NOMO-1 treated with dmso at 0.1 percent for 144 hours (cell line): ENCODE data around the gene CD86.
A peak's percentile ranks its signal among the peaks of the same experiment; 100 is the strongest.

Experiments used
- DNase-seq: peaks from one replicate; lab custom pipeline; 2025; ENCODE audit not compliant: unreplicated experiment; lab: John Stamatoyannopoulos, UW

The CD86 gene

DNA sequence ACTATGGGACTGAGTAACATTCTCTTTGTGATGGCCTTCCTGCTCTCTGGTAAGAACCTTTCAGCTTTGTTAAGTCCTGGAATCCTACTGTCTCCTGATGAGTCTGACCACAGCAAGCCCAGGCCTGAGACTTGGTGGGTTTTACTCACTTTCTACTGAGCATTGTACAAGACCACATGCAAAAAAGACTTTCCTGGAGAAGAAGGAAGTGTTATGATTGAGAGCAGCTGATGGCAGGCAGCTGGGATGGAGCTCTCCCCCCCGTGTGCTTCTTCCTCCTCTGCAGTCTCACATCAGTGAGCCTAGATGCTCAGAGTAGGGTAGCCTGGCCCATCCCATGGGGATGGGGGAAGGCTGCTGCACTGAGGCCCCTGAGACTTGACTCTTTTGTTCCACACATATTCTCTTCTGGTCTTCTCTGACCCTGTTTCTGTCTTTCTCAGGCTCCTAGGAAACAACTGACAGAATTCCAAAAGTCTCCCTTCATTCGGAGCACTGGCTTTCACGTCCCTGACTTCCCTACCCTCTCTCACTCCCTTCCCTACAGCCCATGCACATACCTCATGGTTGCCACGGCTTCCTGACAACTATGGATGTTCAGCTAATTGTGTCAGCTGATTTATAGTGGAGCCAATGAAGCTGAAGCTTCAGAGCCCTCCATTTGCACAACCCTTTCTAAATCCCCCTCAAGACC, 36.6 kb downstream of the CD86 start:
- no peak for DNase-seq

DNA sequence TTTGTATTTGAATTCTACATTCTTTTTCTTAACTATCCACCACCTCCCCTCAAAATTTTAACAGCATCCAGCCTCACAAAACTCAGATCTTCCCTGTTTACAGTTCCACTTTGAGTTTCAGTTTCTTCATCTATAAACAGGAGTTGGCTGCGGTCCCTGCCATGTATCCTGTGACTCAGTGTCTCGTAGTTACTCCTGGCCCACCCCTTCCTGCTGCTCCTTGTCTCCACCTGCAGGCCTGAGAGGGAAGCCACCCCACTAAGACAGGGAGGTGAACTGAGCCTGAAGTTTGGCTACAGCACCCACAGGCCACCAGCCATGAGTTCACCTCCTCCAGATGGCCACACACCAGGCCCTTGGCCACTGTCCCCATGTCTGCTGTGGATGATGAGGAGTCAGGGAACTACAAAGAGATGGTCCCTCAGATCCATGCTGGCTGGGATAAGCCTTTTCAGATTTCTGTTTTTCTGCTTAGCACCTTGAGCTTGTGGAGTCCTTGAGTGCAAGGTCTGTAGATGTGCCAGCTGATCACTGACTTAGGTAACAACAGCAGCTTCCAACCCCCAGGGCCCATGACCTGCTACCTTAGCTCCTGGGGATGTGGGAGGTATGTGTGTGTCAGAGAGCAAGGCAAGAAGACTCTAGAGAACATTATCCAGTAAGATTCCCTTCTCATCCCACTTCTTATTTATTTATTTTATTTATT, 37.5 kb downstream of the CD86 start:
- DNase-seq: peak; percentile 57

DNA sequence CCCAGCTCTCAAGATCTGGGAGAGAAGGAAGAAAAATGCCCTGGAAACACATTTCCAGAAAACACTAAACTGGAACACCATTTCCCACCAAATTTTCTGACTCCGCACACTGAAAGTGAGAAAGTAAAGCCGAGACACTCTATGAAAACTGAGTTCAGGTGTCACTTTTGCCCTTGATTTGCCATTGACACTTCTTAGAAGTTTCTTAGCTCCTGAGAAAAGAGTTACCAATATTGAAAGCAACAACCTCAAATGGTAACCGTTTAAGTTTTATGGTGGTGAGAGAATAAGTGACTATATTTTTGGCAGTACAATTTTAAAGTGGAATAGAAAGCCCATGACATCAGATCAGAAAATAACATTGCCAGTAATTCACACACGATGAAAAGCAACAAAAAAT, 39.0 kb downstream of the CD86 start:
- no peak for DNase-seq

DNA sequence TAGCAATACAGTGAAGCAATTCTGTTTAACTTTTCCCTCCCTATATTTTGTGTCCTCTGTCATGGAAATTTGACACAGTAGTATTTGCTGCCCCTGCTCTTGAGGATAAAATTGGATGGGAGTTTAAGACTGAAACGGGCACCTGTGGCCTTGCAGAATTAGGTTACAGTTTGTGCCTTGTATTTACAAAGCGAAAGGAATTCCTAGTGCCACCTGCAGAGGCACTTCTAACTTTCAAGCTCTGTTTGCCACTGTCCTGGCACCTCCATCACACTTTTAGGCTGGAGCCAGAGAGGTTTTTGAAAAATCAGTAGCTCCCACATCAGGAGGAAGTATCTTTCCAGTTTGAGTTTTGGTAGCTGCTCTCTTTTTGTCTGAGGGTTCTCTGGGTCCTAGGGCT, 39.5 kb downstream of the CD86 start:
- no peak for DNase-seq

DNA sequence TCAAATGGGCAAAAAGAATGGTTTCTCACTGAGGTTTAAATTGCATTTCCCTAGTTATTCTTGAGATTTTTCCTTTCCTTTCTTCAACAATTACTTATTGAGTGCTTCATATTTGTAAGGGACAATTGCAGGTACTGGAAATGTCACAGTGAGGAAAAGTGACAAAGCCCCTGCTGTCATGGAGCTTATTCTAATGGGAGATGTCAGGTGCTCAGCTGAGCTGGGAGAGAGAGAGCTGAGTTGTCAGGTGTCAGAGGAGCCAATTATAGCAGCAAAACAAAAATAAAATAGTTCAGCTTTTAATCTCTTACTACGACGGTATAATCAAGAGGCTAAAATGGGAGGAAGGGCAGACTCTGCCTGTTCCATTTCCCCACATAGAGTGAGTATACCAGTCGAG, 42.0 kb downstream of the CD86 start:
- no peak for DNase-seq

DNA sequence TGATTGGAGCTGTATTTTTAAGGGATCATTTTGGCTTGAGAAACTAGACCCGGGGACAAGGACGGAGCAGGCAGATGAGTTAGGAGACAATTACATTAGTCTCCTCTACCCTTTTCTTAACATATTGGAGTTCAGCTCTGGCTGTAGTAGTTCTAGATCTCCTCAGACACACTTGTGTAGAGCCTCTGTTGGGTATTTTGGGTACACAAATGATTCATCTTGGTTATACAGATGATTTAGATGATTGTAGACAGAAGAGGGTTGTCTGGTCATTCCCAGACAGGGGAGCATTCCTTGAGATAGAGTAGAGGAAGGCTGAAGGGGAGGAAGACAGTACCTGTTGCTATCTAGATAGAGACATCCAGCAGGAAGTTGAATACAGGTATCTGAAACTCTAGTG, 43.4 kb downstream of the CD86 start:
- DNase-seq: no peak

DNA sequence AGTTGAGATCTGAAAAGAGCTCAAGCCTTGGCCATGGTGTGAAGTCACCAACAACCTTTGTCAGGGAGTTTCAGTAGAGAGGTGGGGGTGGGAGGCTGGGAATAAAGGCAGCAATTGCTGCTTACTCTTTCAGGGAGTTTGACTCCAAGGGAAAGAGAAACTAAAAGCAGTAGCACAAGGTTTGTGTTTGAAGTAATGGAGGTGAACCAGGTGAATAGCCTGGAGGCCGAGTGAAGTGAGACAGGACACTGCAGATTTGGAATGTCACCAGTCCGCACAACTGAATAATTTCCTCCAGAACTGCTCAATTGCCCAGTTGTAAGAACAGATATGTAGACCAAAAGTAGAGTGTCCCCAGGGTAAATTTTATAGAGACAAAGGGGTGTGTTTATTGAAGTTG, 44.1 kb downstream of the CD86 start:
- DNase-seq: no peak

DNA sequence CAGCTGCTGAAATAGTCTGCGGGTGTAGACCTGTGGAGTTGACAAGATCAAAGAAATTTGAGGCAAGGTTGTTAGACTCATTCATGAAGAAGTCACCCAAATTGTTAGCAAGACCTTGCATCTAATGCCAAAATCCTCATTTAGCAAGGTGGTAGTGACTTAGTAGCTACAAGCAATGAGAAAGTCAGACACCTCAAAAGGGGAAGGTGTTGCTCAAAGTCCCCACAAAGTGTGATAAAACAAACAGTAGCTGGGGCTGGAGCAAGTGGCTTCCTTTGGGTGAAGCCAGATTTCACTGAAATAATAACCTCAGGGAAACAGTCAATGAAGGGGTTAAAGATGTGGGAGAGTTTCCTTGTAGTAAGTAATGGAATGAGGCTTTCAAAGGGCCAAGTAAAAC, 44.9 kb downstream of the CD86 start:
- DNase-seq: no peak

DNA sequence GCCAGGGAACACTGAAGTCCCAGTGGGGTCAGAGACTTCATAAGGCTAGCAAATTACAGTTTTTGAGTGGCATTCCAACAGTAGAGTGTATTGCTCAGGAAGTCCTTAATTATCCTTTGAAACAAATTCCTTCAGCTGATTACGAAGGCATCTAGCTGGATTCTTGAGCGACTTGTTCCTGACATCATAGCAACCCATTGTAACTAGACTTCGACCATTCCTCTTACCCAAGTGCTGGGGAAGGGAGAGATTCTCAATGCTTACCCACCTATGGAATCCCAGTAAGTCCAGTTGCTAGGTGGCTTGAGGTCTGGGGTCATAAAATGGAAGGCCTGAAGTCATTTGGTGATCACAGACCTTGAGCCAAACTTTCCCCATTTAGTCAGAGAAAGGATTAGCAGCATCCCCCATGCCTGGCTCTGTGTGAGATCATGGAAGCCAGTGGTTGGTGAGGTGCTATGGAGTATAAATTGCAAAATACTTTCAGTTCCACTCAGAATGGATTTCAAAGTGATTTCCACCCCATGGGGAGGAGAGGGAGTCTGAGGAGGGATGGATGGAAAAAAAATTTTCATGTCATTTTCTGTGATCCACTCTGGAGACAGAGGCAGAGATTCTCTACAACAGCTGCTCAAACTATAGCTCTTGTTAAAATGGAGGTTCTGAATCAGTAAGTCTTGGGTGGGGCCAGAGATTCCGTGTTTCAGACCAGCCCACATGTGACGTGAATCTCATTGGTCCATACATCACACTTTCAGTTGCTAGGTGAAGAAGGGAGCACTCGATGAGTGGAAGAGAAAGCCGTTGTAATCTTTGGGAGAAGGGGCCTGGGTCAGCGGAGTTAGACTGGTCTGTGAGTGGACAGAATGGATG, 45.7 kb downstream of the CD86 start:
- no peak for DNase-seq

DNA sequence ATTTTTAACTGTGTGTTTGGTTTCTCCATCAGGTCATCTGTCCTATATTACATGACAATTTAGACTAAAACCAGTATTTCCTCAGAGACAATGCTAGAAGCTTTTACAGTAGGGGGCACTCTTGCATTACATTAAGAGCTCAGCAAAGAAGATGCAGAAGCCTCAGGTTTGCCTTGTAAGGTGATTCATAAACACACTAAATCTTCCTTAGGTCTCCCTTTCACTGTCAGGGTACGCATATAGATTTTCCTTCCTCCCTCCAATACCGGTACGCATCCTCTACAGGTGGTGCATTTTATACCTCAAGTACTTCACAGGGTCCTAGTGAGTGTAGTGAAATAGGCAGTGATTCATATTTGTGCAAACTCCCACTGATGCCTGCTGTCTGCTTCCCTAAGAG, 46.5 kb downstream of the CD86 start:
- peak; percentile 51 for DNase-seq

DNA sequence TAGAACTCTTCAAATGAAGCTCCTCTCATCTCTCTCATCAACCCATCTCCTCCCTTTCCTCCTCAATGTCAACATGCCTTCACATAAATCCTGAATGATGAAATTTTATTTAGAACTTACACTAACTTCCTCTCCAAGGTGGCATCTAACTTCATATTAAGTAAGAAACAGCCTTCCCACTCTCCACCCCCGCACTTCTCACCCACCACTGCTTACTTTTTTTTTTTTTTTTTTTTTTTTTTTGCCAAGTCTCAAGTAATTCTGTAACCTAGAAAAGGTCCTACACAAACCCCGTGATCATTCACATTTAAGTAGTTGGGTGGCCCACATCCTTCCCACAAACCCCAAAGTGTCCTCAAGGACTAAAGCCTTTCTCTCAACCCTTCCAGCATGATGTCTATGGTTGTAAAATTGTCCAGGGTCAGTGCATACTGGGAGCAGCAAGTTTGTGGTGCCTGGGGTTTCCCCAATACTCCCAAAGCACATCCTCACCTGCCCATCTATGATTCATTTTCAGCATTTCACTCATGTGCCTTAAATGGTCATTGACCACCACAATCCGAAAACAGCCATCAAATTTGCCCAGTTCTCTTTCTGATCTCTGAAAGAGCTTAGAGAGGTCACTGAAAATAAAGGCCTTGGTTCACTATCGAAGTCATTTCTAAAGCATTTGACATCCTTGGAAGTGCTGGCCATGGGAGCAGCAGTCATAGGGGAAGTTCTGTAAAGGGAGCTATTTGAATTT, 47.2 kb downstream of the CD86 start:
- DNase-seq: peak; percentile 45

DNA sequence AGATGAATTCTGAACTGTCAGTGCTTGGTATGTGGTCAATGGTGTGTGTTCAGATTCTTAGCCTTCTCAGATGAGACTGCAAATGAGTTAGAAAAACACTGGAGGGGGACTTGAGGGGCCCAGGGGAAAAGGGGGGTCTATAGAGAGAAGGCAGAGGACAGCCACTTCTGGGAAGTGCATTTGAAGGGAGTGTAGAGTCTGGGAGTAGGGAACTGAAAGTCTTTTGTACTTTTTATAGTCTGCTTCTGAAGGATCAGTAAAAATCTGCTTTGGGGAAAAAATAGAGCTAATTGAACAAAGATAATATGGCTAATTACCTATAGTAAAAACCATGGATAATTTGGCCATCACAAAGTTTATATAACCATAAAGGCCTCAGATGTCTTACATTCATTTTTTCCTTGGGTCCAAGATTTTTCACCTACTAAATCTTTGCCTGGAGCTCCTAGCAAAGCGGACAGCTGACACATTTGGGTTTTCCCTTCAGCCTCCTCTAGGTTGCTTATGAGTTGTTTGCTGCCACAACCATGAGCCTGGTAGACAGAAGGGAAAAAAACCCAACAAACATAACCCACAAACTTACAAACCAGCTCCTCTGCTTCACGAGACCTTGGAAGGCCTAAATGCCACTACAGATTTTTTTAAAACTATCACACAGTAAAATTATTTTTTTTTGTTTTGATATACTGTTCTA, 48.8 kb downstream of the CD86 start:
- no peak for DNase-seq

DNA sequence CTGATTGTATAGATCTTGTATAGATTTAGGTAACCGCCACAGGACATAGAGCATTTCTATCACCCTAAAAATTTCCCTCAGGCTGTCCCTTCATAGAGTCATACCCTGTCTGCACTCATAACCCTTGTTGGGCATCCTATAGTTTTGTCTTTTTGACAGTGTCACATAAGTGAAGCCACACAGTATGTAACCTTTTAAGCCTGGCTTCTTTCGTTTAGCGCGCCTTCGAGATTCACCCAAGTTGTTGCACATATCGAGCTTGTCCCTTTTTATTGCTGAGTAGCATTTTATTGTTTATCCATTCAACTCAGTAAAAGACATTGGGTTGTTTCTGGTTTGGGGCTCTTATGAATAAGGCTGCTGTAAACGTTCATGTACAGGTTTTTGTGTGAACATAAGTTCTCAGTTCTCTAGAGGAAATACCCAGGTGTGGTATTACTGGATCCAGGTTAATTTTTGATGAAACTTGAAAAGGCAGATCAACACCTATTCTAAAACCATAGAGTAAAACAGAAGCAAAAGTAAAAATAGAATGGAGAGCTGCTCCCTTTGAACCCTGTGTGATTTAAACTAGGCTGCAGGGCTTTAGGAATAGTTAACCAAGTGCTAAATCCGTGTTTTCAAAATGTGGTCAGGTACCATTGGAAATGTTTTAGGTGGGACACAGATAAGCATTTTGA, 49.5 kb downstream of the CD86 start:
- DNase-seq: no peak

DNA sequence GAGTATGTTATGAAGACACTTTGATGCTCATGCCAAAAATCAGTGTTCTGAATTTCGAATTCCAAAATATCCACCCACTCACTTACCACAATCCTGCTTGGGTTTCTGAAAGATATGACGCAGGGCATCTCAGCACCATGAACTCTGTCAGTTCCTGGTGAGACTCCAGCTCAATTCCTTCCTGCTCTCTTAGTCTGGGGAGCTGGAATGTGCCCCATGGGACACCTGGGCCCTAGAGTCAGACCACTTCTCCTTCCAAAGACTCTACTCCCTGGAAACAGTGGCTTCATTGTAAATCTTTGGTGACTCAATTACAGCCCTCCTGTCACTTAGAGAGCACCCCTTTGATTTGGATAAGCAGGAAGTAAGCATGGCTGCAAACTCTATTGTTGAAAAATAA, 50.5 kb downstream of the CD86 start:
- DNase-seq: no peak

DNA sequence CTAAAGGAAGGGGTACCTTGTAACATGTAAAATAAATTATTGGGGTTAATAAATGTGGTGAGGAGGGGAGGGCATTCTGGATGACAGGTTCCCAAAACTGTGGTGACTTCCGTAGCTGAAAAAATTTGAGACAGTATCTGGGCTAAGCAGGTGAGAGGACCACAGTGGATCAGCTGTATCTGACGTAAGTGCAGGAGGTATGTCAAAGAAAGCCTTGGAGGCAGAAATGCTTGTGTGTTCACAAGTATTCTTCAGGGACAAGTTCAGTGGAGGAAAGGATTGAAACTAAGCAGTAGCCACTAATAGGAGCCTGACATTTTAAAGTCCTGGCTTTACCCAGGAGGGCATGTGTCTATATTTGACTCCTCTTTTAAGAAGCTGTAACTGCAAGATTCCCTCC, 52.0 kb downstream of the CD86 start:
- DNase-seq: no peak

DNA sequence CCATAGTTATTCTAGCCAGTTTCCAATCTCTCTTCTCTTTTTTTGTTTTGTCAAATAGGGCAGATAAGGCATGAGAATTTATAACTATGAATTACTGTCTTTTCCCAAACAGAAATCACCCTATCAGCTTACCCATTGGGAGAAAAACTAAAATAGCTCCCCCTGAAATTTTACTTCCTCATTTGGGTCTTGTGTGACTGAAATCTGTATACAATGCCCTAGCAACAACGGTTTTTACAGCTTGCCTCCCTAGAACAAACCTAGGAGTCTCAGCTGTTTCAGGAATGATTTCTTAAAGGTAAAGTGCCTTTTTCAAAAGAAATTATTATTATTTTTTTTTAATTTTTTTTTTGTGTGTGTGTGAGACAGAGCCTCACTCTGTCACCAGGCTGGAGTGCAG, 56.8 kb downstream of the CD86 start:
- peak; percentile 23 for DNase-seq

DNA sequence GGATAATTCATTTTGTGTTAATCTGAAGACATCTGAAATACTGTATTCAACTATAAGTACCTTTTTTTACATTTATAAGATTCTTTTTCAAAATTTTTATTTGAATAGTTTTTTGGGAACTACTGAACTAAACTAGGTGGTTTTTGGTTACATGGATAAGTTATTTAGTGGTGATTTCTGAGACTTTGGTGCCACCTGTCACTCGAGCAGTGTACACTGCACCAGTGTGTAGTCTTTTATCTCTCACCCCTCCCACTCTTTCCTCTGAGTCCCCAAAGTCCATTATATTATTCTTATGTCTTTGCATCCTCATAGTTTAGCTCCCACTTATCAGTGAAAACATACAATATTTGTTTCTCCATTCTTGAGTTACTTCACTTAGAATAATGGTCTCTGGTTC, 57.6 kb downstream of the CD86 start:
- DNase-seq: no peak

DNA sequence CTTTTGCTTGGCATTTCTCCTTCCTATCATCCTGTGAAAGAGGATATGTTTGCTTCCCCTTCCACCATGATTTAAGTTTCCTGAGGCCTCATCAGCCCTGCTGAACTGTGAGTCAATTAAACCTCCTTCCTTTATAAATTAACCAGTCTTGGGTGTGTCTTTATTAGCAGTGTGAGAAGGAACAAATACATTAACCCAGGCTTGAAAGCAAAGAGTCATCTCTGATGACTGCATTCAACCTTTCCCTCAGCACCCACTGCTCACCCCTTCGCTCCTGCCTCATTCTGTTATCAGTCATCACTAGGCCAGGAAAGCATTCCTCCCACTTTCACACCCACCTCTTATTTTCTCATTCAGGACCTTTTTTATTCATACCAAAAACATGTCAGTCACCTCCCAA, 68.7 kb downstream of the CD86 start:
- peak; percentile 12 for DNase-seq

DNA sequence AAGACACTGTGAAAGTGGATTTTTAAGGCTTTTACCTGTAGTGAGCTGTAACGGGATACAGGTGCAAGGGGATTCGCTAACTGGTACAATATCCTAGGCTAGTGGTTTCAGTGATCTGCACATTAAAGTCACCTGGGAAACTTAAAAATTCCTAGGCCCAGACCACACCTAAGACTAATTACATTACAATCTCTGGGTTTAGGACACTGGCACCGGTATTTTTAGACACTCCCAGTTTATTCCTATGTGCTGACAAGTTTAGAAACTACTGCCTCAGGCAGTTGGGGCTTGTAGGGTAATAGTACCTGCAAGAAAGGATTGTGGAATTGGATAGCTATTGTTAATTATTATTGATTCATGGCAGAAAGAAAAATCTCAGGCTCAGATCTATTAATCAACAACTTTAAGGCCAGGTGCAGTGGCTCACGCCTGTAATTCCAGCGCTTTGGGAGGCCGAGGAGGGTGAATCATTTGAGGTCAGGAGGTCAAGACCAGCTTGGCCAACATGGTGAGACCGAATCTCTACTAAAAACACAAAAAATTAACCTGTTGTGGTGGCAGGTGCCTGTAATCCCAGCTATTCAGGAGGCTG, 77.9 kb downstream of the CD86 start:
- no peak for DNase-seq

DNA sequence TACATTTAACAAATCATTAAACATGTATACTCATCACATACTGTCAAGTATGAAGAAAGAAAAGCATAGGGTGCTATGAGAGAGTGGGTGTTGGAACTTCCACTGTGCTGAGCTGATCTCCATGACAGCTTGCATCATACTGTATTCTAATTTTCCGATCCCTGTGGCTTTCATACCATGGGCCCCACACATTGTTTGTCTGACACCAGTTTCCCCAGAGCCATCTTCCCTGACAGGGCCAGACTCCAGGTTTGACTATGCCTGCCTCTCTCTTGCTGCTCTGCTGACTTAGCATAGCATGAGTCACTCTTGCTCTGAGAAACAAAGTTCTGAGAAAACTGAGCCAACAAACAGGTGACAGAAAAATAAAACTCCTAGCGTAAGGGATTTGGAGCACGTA, 91.3 kb downstream of the CD86 start:
- no peak for DNase-seq
